LNCaP clone FGC (cell line): Measurements from ENCODE around the gene NAP1L3.
A peak's percentile ranks its signal among the peaks of the same experiment; 100 is the strongest.

Source experiments
- DNase-seq: peaks from one replicate; pipeline ENCODE4 v3.0.0-alpha.2; 2011; ENCODE audit warnings: low read depth
- H3K4me3 ChIP-seq: 2 replicates; pipeline ENCODE4 v1.5.1; 2011; ENCODE audit warnings: mild to moderate bottlenecking, low read depth, low read length, control low read depth
- CTCF ChIP-seq: IDR thresholded peaks from 2 replicates; pipeline ENCODE4 v1.5.1; 2012; ENCODE audit warnings: mild to moderate bottlenecking; ENCODE audit not compliant: control insufficient read depth, insufficient read depth; ENCODE audit errors: extremely low read depth

Gene NAP1L3

GRCh38 chrX:93673056-93673868, at the start of gene NAP1L3:
NAP1L3 (minus strand) TSS chrX:93673578; CDS start chrX:93673304, 274 bp downstream.
- peak; percentile 17 for DNase-seq
- no peak for TF ChIP-seq CTCF
- H3K4me3 ChIP-seq: peak within 1 kb of the TSS; percentile 61

- DNase-seq: no peak
- no peak overlapping the region for H3K4me3 ChIP-seq
- no peak for TF ChIP-seq CTCF
Observed at GRCh38 chrX:93711076-93711475, 37.7 kb upstream of the NAP1L3 start.

GRCh38 chrX:93703701-93704100, 30.3 kb upstream of the NAP1L3 start:
- no peak for DNase-seq
- no peak for TF ChIP-seq CTCF
- no peak overlapping the region for H3K4me3 ChIP-seq

GRCh38 chrX:93695981-93696380, 22.6 kb upstream of the NAP1L3 start:
- H3K4me3 ChIP-seq: no peak overlapping the region
- no peak for DNase-seq
- no peak for TF ChIP-seq CTCF

- TF ChIP-seq CTCF: no peak
- DNase-seq: no peak
- H3K4me3 ChIP-seq: peak within 1 kb of the TSS; percentile 61
Observed at GRCh38 chrX:93673869-93674271, 492 bp upstream of the NAP1L3 start, which contains the start of gene FAM133A. FAM133A (plus strand) TSS chrX:93674206; CDS start chrX:93709420, 35,214 bp downstream.

- no peak for TF ChIP-seq CTCF
Observed at GRCh38 chrX:93660575-93660974, 12.8 kb downstream of the NAP1L3 start.

More at GRCh38 chrX:93660575-93660974, 12.8 kb downstream of the NAP1L3 start:
- DNase-seq: no peak
- H3K4me3 ChIP-seq: no peak overlapping the region
